Measurements from ENCODE around the gene TCIRG1. TPM values are rescaled to one million over a fixed set of nuclear protein-coding genes. Genes with fewer than 3 reads are reported as not detected.

TCIRG1 gene
- total and polyA plus RNA-seq, 2 of the 13 experiments (the other 11 are each of a cell fraction or from before 2014, with no cell fraction given): 48.0 to 69.6 TPM

- TF ChIP-seq ZNF512B (CRISPR knock-in tag; IDR thresholded peaks at IDR 0.05; ENCODE audit: borderline replicate concordance) (no peak), CSRNP2 (CRISPR knock-in tag; conservative IDR thresholded peaks at IDR 0.05; ENCODE audit: low read depth) (no peak), MAX (IDR thresholded peaks at IDR 0.05) (no peak), ASH2L (IDR thresholded peaks at IDR 0.05; ENCODE audit: insufficient read length, low read depth, low read length) (no peak), DNMT3B (CRISPR knock-in tag; conservative IDR thresholded peaks at IDR 0.05) (no peak), SALL1 (CRISPR knock-in tag; IDR thresholded peaks at IDR 0.05) (no peak), POLR2G (IDR thresholded peaks at IDR 0.05; ENCODE audit: low read depth, low read length) (peak; percentile 41; the same call in 1 of the 2 replicates), ZNF552 (CRISPR knock-in tag; IDR thresholded peaks at IDR 0.05; ENCODE audit: borderline replicate concordance) (no peak), KDM4B (CRISPR knock-in tag; IDR thresholded peaks at IDR 0.05) (no peak), RFX1 (IDR thresholded peaks at IDR 0.05) (no peak), RARA (CRISPR knock-in tag; IDR thresholded peaks at IDR 0.05) (no peak), CREBL2 (CRISPR knock-in tag; IDR thresholded peaks at IDR 0.05; ENCODE audit: borderline replicate concordance) (no peak), FOXJ3 (CRISPR knock-in tag; IDR thresholded peaks at IDR 0.05; ENCODE audit: borderline replicate concordance) (no peak), NFKB2 (CRISPR knock-in tag; IDR thresholded peaks at IDR 0.05; ENCODE audit: borderline replicate concordance) (no peak), ZBTB26 (CRISPR knock-in tag; IDR thresholded peaks at IDR 0.05; ENCODE audit: borderline replicate concordance) (no peak), CHD4 (IDR thresholded peaks at IDR 0.05; ENCODE audit: borderline replicate concordance, low read length) (no peak), ZNF691 (CRISPR knock-in tag; IDR thresholded peaks at IDR 0.05; ENCODE audit: borderline replicate concordance, low read depth) (no peak), ZNF605 (CRISPR knock-in tag; IDR thresholded peaks at IDR 0.05) (0 out of 2 replicates have a peak, but pooled peaks have one; percentile 19), ZBTB33 (CRISPR knock-in tag; IDR thresholded peaks at IDR 0.05) (no peak)
Measured at GRCh38 chr11:68056317-68057285, 17.8 kb downstream of the TCIRG1 start (continued).

Data from HepG2 (cell line).